AG09319 (cell line): Measurements from ENCODE around the gene HDAC9.

Experiments
- DNase-seq: peaks from one replicate; pipeline ENCODE4 v3.0.0-alpha.2; 2010; ENCODE audit warnings: low read depth; ENCODE audit errors: extremely low read depth
- TF ChIP-seq, protein P1 (sequence below): IDR thresholded peaks from 2 replicates; pipeline ENCODE4 v1.5.1; 2011; ENCODE audit warnings: low read depth, mild to moderate bottlenecking, inconsistent platforms, low read length, moderate library complexity

Gene HDAC9

GRCh38 chr7:18511351-18512140, 16.0 kb downstream of the HDAC9 start:
- TF ChIP-seq, protein P1, sequence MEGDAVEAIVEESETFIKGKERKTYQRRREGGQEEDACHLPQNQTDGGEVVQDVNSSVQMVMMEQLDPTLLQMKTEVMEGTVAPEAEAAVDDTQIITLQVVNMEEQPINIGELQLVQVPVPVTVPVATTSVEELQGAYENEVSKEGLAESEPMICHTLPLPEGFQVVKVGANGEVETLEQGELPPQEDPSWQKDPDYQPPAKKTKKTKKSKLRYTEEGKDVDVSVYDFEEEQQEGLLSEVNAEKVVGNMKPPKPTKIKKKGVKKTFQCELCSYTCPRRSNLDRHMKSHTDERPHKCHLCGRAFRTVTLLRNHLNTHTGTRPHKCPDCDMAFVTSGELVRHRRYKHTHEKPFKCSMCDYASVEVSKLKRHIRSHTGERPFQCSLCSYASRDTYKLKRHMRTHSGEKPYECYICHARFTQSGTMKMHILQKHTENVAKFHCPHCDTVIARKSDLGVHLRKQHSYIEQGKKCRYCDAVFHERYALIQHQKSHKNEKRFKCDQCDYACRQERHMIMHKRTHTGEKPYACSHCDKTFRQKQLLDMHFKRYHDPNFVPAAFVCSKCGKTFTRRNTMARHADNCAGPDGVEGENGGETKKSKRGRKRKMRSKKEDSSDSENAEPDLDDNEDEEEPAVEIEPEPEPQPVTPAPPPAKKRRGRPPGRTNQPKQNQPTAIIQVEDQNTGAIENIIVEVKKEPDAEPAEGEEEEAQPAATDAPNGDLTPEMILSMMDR, result no peak
- no peak for DNase-seq

DNA sequence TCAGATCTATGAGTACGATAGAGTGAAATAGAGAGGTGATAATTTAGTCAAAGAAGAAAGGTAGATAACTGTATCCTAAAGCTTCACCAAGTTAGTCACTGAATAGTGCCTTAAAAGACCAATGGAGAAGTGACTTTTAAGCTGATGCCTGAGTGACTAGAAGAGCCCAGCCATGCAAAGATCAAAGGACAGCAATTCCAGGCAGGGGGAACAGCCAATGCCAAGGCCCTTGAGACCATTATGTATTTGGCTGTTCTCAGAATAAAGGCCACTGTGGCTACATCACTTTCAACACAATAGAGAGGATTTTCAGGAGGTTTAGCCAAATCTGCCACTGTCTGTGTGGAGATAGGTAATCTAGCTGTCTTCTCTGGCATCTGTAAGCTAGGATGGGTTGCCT, 17.8 kb downstream of the HDAC9 start:
- DNase-seq, result no peak
- TF ChIP-seq, protein P1, result no peak

DNA sequence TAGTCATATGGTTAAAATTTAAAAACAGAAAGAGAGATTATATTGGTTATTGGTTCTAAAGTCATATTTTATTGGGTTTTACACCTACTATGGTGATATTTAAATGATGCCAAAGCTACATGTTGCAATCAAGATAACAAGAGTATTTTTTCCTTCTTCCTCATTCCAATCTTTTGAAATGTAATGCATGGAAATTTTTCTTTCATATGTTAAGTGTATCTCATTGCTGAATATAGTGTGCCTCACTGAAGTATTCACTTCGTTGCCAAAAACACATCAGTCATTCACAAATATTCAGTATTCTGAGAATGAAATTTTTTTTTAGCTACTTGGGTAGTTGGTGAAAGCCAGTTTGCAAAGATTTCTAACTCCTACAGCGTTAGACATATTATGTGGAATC, 19.5 kb downstream of the HDAC9 start:
- TF ChIP-seq, protein P1, result no peak
- no peak for DNase-seq

DNA sequence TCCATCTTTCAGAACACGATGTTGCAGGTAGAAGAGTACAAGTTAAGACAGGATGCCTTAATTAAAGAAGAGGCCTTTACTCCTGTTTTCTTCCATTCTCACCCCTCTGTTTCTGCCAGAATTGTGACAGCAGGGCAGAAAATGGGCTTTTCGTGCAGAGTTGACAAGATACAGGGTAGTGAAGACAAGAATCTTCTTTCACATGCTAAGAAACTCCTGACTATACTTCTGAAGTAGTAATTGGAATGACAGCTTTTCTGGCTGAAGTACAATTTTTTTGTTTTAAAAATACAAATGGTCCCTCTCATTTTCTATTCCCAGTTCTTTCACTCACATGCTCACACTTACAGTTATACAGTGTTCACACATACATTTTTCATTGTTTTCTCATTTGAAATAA, 22.1 kb downstream of the HDAC9 start:
- TF ChIP-seq, protein P1, result no peak
- no peak for DNase-seq

DNA sequence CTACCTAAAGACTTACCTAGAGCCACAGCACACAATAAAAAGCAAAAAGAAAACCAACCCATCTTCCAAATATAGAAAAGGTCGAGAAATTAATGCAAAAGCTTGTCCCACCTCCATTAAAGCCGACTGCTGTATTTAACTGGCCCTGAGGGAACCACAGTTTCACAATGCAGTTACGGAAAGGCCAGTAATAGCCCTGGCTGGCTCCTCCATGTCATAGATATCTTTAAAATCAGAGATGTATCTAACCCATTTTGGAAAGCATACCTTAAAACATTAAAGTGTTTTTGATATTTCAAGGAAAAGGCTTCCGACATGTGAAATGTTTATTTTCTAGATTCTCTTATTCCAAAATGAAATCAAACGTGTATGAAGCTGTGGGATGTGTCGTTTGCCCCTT, 23.0 kb downstream of the HDAC9 start:
- no peak for DNase-seq

GRCh38 chr7:18520450-18521235, 25.1 kb downstream of the HDAC9 start:
- no peak for DNase-seq

More for the DNA sequence above, 23.0 kb downstream of the HDAC9 start:
- TF ChIP-seq, protein P1, result no peak

More at GRCh38 chr7:18520450-18521235, 25.1 kb downstream of the HDAC9 start:
- TF ChIP-seq, protein P1, result no peak
